ENCODE results near the gene ZNF516.

DNA sequence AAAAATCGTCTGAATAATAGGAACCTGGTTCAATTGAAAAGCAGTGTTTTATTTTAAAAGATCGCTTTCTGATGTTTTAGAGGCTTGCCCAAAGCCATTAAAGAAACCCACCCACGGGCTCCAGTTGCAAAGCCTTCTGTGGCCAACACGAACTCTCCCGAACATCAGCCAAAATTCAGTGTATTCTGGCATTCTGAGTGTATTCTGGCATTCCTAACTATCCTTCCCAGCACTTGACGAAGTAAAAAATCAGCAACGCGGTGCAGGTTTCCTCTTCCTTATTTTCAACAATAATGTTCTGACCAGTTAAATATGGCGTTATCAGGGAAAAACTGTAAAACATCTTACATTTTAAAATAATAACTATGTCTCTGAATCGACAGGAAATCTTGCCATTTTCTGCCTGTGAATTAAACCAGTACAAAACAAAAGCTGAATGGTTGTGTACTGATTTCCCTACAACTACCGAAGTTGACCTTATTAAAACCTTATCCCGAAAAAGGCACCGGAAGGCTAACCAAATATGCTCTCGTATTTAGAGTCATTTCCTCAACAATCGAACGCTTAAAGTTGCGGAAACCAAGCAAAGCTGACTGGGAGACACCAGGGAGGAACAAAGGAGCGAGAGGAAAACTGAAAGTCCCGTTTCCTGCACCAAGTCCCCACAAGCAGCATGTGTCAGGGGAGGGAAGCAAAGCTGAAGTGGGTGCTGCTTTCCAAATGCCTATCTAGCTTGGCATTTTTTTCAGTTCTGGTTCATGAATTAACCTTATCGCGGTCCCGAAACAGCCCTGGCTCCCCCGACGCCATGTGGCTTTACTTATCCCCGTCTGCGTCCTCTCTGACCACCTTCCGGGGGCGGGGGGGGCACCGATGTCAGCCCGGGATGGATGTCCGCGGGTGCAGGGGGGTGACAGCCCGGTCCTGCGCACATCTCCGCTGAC is 44.3 kb downstream of the ZNF516 start:
- no peak for TF ChIP-seq ARNTL (CRISPR knock-in tag; IDR thresholded peaks at IDR 0.05; ENCODE audit: borderline replicate concordance, low read depth)
- TF ChIP-seq, protein P1, sequence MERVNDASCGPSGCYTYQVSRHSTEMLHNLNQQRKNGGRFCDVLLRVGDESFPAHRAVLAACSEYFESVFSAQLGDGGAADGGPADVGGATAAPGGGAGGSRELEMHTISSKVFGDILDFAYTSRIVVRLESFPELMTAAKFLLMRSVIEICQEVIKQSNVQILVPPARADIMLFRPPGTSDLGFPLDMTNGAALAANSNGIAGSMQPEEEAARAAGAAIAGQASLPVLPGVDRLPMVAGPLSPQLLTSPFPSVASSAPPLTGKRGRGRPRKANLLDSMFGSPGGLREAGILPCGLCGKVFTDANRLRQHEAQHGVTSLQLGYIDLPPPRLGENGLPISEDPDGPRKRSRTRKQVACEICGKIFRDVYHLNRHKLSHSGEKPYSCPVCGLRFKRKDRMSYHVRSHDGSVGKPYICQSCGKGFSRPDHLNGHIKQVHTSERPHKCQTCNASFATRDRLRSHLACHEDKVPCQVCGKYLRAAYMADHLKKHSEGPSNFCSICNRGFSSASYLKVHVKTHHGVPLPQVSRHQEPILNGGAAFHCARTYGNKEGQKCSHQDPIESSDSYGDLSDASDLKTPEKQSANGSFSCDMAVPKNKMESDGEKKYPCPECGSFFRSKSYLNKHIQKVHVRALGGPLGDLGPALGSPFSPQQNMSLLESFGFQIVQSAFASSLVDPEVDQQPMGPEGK (CRISPR knock-in tag; IDR thresholded peaks at IDR 0.05; ENCODE audit: borderline replicate concordance), result peak; percentile 92
- no peak for TF ChIP-seq ZFP3 (CRISPR knock-in tag; IDR thresholded peaks at IDR 0.05)
- TF ChIP-seq OSR1 (CRISPR knock-in tag; IDR thresholded peaks at IDR 0.05), result no peak
- TF ChIP-seq, protein P2, sequence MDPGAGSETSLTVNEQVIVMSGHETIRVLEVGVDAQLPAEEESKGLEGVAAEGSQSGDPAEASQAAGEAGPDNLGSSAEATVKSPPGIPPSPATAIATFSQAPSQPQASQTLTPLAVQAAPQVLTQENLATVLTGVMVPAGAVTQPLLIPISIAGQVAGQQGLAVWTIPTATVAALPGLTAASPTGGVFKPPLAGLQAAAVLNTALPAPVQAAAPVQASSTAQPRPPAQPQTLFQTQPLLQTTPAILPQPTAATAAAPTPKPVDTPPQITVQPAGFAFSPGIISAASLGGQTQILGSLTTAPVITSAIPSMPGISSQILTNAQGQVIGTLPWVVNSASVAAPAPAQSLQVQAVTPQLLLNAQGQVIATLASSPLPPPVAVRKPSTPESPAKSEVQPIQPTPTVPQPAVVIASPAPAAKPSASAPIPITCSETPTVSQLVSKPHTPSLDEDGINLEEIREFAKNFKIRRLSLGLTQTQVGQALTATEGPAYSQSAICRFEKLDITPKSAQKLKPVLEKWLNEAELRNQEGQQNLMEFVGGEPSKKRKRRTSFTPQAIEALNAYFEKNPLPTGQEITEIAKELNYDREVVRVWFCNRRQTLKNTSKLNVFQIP (CRISPR knock-in tag; IDR thresholded peaks at IDR 0.05; ENCODE audit: borderline replicate concordance, low read depth), result no peak
- no peak for TF ChIP-seq RARB (CRISPR knock-in tag; IDR thresholded peaks at IDR 0.05)
- no peak for TF ChIP-seq ESRRG (CRISPR knock-in tag; IDR thresholded peaks at IDR 0.05)
- no peak for TF ChIP-seq BACH2 (CRISPR knock-in tag; IDR thresholded peaks at IDR 0.05; ENCODE audit: borderline replicate concordance)
- no peak for TF ChIP-seq ZC3H10 (CRISPR knock-in tag; IDR thresholded peaks at IDR 0.05)
- TF ChIP-seq ZNF565 (CRISPR knock-in tag; conservative IDR thresholded peaks at IDR 0.05; ENCODE audit: low read depth), result no peak
- TF ChIP-seq PPARA (CRISPR knock-in tag; IDR thresholded peaks at IDR 0.05; ENCODE audit: borderline replicate concordance), result no peak
- TF ChIP-seq SNAI2 (CRISPR knock-in tag; IDR thresholded peaks at IDR 0.05), result no peak
- no peak for TF ChIP-seq CSDC2 (CRISPR knock-in tag; IDR thresholded peaks at IDR 0.05)
